GM23248 (cell line): Measurements from ENCODE around the gene C22orf42. TPM values are rescaled to one million over a fixed set of nuclear protein-coding genes. Genes with fewer than 3 reads are reported as not detected.

Source experiments
- DNase-seq: peaks from one replicate; pipeline ENCODE4 v3.0.0-alpha.2; 2015
- H2AFZ ChIP-seq: fragments of 200-600 bp; sonication (generic); 2 replicates; pipeline ENCODE4 v1.6.1; 2016; ENCODE audit warnings: antibody characterized with exemption
- H3F3A ChIP-seq: fragments of 200-600 bp; sonication (generic); 2 replicates; pipeline ENCODE4 v1.6.1; 2016; ENCODE audit warnings: mild to moderate bottlenecking, antibody characterized with exemption, mixed run types; ENCODE audit not compliant: insufficient read depth
- H3K27ac ChIP-seq: fragments of 200-600 bp; sonication (generic); 2 replicates; pipeline ENCODE4 v1.5.1; 2016; ENCODE audit warnings: mild to moderate bottlenecking
- H3K27me3 ChIP-seq: fragments of 200-600 bp; sonication (generic); replicated peaks from 2 replicates; pipeline ENCODE4 v1.6.1; 2016; ENCODE audit warnings: mild to moderate bottlenecking; ENCODE audit not compliant: insufficient read depth
- H3K36me3 ChIP-seq: fragments of 200-600 bp; sonication (generic); 2 replicates; pipeline ENCODE4 v1.6.1; 2016; ENCODE audit warnings: low read depth, mild to moderate bottlenecking
- H3K4me1 ChIP-seq: fragments of 200-600 bp; sonication (generic); 2 replicates; pipeline ENCODE4 v1.6.1; 2016; ENCODE audit warnings: mild to moderate bottlenecking; ENCODE audit not compliant: insufficient read depth
- H3K4me2 ChIP-seq: fragments of 200-600 bp; sonication (generic); one replicate; pipeline ENCODE4 v1.6.1; 2016; ENCODE audit warnings: mild to moderate bottlenecking; ENCODE audit not compliant: unreplicated experiment
- H3K4me3 ChIP-seq: fragments of 200-600 bp; sonication (generic); 2 replicates; pipeline ENCODE4 v1.5.1; 2016; ENCODE audit warnings: mild to moderate bottlenecking
- H3K79me2 ChIP-seq: fragments of 200-600 bp; sonication (generic); 2 replicates; pipeline ENCODE4 v1.6.1; 2016; ENCODE audit warnings: mild to moderate bottlenecking; ENCODE audit not compliant: insufficient read depth
- H3K9ac ChIP-seq: fragments of 200-600 bp; sonication (generic); 2 replicates; pipeline ENCODE4 v1.6.1; 2016; ENCODE audit warnings: mild to moderate bottlenecking
- H3K9me2 ChIP-seq: fragments of 200-600 bp; sonication (generic); 2 replicates; pipeline ENCODE4 v1.6.1; 2016; ENCODE audit warnings: mixed run types, mild to moderate bottlenecking, moderate library complexity; ENCODE audit not compliant: insufficient read depth
- H3K9me3 ChIP-seq: fragments of 200-600 bp; sonication (generic); one replicate; pipeline ENCODE4 v1.6.1; 2017; ENCODE audit warnings: low read depth
- H4K20me1 ChIP-seq: fragments of 200-600 bp; sonication (generic); 2 replicates; pipeline ENCODE4 v1.6.0; 2016; ENCODE audit not compliant: insufficient read depth
- EZH2 ChIP-seq: fragments of 200-600 bp; sonication (generic); IDR thresholded peaks from 2 replicates; pipeline ENCODE4 v1.6.1; 2018; ENCODE audit warnings: antibody characterized with exemption, mild to moderate bottlenecking; ENCODE audit not compliant: insufficient read depth, poor library complexity, severe bottlenecking
- EZH2phosphoT487 ChIP-seq: fragments of 200-600 bp; sonication (generic); IDR thresholded peaks from 2 replicates; pipeline ENCODE4 v1.6.1; 2018; ENCODE audit warnings: antibody characterized with exemption, moderate library complexity, mild to moderate bottlenecking, low read depth; ENCODE audit not compliant: insufficient read depth
- WGBS, 2 experiments: methylation state at CpG; one replicate each; pipeline ENCODE4 v1.1.6; 2015 to 2017; ENCODE audit warnings: low lambda C conversion rate in 2 of 2, low coverage in 1 of 2; ENCODE audit errors: missing lambda C conversion rate in 2 of 2; 5-methylcytosine and 5-hydroxymethylcytosine counted together
- in situ Hi-C: fragments of 300-500 bp; cut with MboI; formaldehyde crosslinking; loops from 2 replicates; pipeline ENCODE4 v1.15.0; 2020
- polyA plus RNA-seq: library from polyadenylated mRNA; unstranded; fragments of >200 nt; fragmentation: Nextera tagmentation; extraction: Ambion mirVana; gene quantifications from 2 replicates; pipeline ENCODE4 v1.2.1, GENCODE V29; 2016
- total RNA-seq: library from RNA; depleted of rRNA; stranded (reverse); fragments of >200 nt; shearing (Covaris generic); gene quantifications from 2 replicates; pipeline ENCODE4 v1.2.3, GENCODE V29; 2014

C22orf42 gene
- total and polyA plus RNA-seq, 2 experiments from 2014 or later, result not detected

GRCh38 chr22:32203181-32204039, 44.3 kb upstream of the C22orf42 start:
- 40 to 46% methylated on average over 36 to 53 of the region's 53 CpGs for WGBS, 2 experiments
- H3K9me3 ChIP-seq, result no peaks in the 10 kb centered on the region
- H3K4me3 ChIP-seq, result no peak overlapping the region
- no peak overlapping the region for H3K9ac ChIP-seq
- H3K79me2 ChIP-seq, result no peaks in the 10 kb centered on the region
- no peak overlapping the region for H3K4me2 ChIP-seq
- TF ChIP-seq EZH2phosphoT487 (no peak), EZH2 (no peak)
- H3K9me2 ChIP-seq, result no peaks in the 10 kb centered on the region
- H3K4me1 ChIP-seq, result no peaks in the 10 kb centered on the region
- H3K27ac ChIP-seq, result no peak overlapping the region
- H4K20me1 ChIP-seq, result no peaks in the 10 kb centered on the region
- H2AFZ ChIP-seq, result no peak overlapping the region
- DNase-seq, result no peak
- no peaks in the 10 kb centered on the region for H3F3A ChIP-seq
- H3K27me3 ChIP-seq, result peaks cover 11% of the 10 kb centered on the region
- no peaks in the 10 kb centered on the region for H3K36me3 ChIP-seq
- in situ Hi-C loops, result no loop called here

- 22 to 24% methylated on average over 22 to 29 of the region's 29 CpGs for WGBS, 2 experiments
- peaks cover 11% of the 10 kb centered on the region for H3K27me3 ChIP-seq
- H3F3A ChIP-seq, result no peaks in the 10 kb centered on the region
- H3K79me2 ChIP-seq, result no peaks in the 10 kb centered on the region
- H3K36me3 ChIP-seq, result no peaks in the 10 kb centered on the region
- H3K4me2 ChIP-seq, result no peak overlapping the region
- no peak overlapping the region for H3K4me3 ChIP-seq
- peak; percentile 53 for DNase-seq
- no peaks in the 10 kb centered on the region for H4K20me1 ChIP-seq
- no peak overlapping the region for H3K9ac ChIP-seq
- no peaks in the 10 kb centered on the region for H3K9me3 ChIP-seq
- H3K4me1 ChIP-seq, result no peaks in the 10 kb centered on the region
- no peak overlapping the region for H3K27ac ChIP-seq
- H3K9me2 ChIP-seq, result no peaks in the 10 kb centered on the region
- TF ChIP-seq EZH2 (no peak), EZH2phosphoT487 (no peak)
- in situ Hi-C loops, result no loop called here
- H2AFZ ChIP-seq, result no peak overlapping the region
Observed at GRCh38 chr22:32202539-32203180, 43.6 kb upstream of the C22orf42 start.

GRCh38 chr22:32202161-32202538, 43.0 kb upstream of the C22orf42 start:
- Histone ChIP-seq H3K4me3 (no peak overlapping the region), H3F3A (no peaks in the 10 kb centered on the region), H3K36me3 (no peaks in the 10 kb centered on the region), H3K4me2 (no peak overlapping the region), H3K27ac (no peak overlapping the region), H3K9me3 (no peaks in the 10 kb centered on the region), H3K27me3 (peaks cover 11% of the 10 kb centered on the region), H2AFZ (no peak overlapping the region), H3K79me2 (no peaks in the 10 kb centered on the region), H4K20me1 (no peaks in the 10 kb centered on the region), H3K9me2 (no peaks in the 10 kb centered on the region), H3K9ac (no peak overlapping the region), H3K4me1 (no peaks in the 10 kb centered on the region)
- WGBS, 2 experiments, result 19 to 20% methylated on average over 4 of the region's 4 CpGs
- in situ Hi-C loops, result no loop called here
- TF ChIP-seq EZH2phosphoT487 (no peak), EZH2 (no peak)
- DNase-seq, result no peak

- TF ChIP-seq EZH2phosphoT487 (no peak), EZH2 (no peak)
- no peaks in the 10 kb centered on the region for H4K20me1 ChIP-seq
- H3F3A ChIP-seq, result no peaks in the 10 kb centered on the region
- no peaks in the 10 kb centered on the region for H3K9me3 ChIP-seq
- no peak overlapping the region for H3K9ac ChIP-seq
- in situ Hi-C loops, result no loop called here
- H3K36me3 ChIP-seq, result no peaks in the 10 kb centered on the region
- no peak overlapping the region for H3K4me3 ChIP-seq
- H3K9me2 ChIP-seq, result no peaks in the 10 kb centered on the region
- DNase-seq, result no peak
- no peaks in the 10 kb centered on the region for H3K4me1 ChIP-seq
- H3K4me2 ChIP-seq, result no peak overlapping the region
- WGBS, 2 experiments, result 47 to 55% methylated on average over 9 to 10 of the region's 10 CpGs
- no peak overlapping the region for H2AFZ ChIP-seq
- H3K79me2 ChIP-seq, result no peaks in the 10 kb centered on the region
- no peak overlapping the region for H3K27ac ChIP-seq
- H3K27me3 ChIP-seq, result peaks cover 20% of the 10 kb centered on the region
Observed at GRCh38 chr22:32200752-32201151, 41.6 kb upstream of the C22orf42 start.
